Type B pancreatic cell (in vitro differentiated cells): Measurements from ENCODE around the gene CLCN6. TPM values are rescaled to one million over a fixed set of nuclear protein-coding genes. Genes with fewer than 3 reads are reported as not detected.

Source experiments
- DNase-seq: peaks from one replicate; pipeline ENCODE4 v3.0.0; 2021; ENCODE audit warnings: mixed read lengths; ENCODE audit not compliant: unreplicated experiment; ENCODE audit errors: extremely low spot score
- H3K27ac Mint-ChIP-seq: 2 replicates; pipeline ENCODE4 v1.8.0; 2021; ENCODE audit warnings: mild to moderate bottlenecking, mixed read lengths
- H3K27me3 Mint-ChIP-seq: 2 replicates; pipeline ENCODE4 v1.8.0; 2021; ENCODE audit warnings: mixed read lengths
- H3K36me3 Mint-ChIP-seq: 2 replicates; pipeline ENCODE4 v1.8.0; 2021; ENCODE audit warnings: mixed read lengths
- H3K4me1 Mint-ChIP-seq: one replicate; pipeline ENCODE4 v1.8.0; 2021; ENCODE audit warnings: mixed read lengths; ENCODE audit not compliant: unreplicated experiment
- H3K4me3 Mint-ChIP-seq: 2 replicates; pipeline ENCODE4 v1.8.0; 2021; ENCODE audit warnings: mild to moderate bottlenecking, mixed read lengths
- H3K9me3 Mint-ChIP-seq: 2 replicates; pipeline ENCODE4 v1.8.0; 2021; ENCODE audit warnings: mixed read lengths
- total RNA-seq: library from RNA; stranded (reverse); gene quantifications from 2 replicates; pipeline ENCODE4 v1.2.1, GENCODE V29; 2021; ENCODE audit warnings: low replicate concordance
- TF ChIP-seq, protein P1 (sequence below): fragments of 200-600 bp; sonication (generic); conservative IDR thresholded peaks from 2 replicates; pipeline ENCODE4 v1.5.0; 2021; ENCODE audit warnings: antibody characterized with exemption, mild to moderate bottlenecking

CLCN6 gene
- total RNA-seq, 1 donor from 2014 or later = 31.1 TPM

DNA sequence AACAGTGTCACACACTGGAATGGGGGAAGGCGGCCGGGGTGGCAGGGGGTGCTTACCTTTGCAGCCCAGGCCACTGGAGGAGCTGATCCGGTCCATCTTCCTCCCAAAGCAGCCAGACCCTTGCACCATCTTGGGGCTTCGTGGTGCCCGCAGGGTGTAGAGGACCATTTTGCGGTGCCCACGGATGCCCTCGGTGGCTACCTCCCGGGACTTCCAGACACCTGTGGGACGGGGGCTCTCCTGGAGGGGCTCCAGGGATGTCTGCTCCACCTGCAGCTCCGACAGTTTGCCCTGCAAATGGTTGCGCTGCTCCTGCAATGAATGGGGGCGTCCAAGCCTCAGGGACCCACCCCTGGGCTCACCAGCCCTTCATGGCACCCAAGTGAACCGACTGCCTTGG lies 52.2 kb downstream of the CLCN6 start:
- H3K4me3 Mint-ChIP-seq = no peak overlapping the region
- no peaks in the 10 kb centered on the region for H3K4me1 Mint-ChIP-seq
- peaks cover 79% of the 10 kb centered on the region for H3K27me3 Mint-ChIP-seq
- H3K27ac Mint-ChIP-seq = no peak overlapping the region
- no peaks in the 10 kb centered on the region for H3K36me3 Mint-ChIP-seq
- no peak for DNase-seq
- no peaks in the 10 kb centered on the region for H3K9me3 Mint-ChIP-seq
- TF ChIP-seq, protein P1, sequence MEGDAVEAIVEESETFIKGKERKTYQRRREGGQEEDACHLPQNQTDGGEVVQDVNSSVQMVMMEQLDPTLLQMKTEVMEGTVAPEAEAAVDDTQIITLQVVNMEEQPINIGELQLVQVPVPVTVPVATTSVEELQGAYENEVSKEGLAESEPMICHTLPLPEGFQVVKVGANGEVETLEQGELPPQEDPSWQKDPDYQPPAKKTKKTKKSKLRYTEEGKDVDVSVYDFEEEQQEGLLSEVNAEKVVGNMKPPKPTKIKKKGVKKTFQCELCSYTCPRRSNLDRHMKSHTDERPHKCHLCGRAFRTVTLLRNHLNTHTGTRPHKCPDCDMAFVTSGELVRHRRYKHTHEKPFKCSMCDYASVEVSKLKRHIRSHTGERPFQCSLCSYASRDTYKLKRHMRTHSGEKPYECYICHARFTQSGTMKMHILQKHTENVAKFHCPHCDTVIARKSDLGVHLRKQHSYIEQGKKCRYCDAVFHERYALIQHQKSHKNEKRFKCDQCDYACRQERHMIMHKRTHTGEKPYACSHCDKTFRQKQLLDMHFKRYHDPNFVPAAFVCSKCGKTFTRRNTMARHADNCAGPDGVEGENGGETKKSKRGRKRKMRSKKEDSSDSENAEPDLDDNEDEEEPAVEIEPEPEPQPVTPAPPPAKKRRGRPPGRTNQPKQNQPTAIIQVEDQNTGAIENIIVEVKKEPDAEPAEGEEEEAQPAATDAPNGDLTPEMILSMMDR = no peak

DNA sequence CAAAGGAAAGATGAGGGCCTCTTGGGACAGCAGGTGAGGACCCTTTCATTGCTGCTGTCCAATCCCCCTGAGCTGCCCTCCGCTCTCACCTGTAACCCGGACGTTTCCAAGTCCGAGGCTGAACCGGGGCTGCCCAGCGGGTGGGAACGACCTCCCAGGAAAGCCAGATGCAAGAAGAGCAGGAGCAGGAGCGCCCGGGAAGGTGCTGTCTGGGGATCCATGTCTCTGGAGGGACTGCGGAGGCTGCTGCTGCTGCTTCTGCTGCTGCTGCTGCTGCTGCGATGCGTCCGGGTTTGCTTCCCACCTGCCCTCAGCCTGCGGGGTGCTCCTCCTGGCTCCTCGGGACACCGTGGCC lies 52.6 kb downstream of the CLCN6 start, which contains the start of gene NPPB:
NPPB (minus strand) TSS at position 333 of the 355 bp plus-strand sequence; CDS start at position 221, 112 bp downstream.
- H3K27ac Mint-ChIP-seq = no peak within 1 kb of the TSS
- H3K4me3 Mint-ChIP-seq = peak within 1 kb of the TSS; percentile 20
- no peaks in the 10 kb centered on the region for H3K4me1 Mint-ChIP-seq
- H3K9me3 Mint-ChIP-seq = no peaks in the 10 kb centered on the region
- DNase-seq = no peak
- no peaks in the 10 kb centered on the region for H3K36me3 Mint-ChIP-seq
- TF ChIP-seq, protein P1 = no peak
- peaks cover 79% of the 10 kb centered on the region for H3K27me3 Mint-ChIP-seq

DNA sequence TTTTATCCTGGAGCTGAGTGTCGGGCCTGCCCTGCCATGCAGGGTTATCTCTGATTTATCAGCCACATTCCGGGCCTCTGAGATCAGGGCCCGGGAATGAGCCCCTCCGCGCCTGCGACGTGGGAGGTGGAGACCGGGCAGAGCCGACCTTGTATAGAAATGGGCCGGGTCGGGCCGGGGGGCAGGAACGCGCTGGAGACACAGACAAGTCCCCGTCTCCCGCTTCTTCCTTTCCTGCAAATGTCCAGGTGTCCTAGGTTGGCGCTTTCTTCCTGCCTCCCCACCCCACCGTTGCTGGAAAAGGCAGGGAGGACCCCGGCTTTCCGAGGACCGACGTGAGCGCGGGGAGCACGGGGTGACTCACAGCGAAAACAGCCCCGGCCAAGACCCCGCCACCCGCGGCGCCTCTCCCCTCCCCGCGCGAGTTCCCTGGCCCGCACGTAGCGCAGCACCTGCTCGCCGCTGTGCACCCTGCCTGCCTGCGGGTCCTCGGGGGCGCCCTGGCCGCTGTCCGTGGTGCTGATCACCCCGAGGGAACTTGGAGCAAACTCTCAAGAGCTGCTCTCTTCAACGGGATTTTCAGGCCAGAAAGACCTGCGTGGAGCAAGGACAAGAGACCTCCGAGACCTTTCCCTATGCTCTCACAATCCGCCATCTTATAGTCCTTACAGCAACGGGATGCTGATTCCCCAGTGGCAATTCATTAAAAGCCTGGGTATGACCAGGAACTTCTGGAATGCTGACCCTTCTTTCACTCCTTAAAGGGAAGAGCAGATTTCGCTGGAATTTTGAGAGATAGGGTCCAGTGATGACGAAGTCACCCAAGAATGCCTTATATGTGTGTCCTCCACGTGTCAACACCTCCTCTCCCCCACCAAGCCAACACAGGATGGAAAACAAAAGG lies 53.2 kb downstream of the CLCN6 start:
- peaks cover 76% of the 10 kb centered on the region for H3K27me3 Mint-ChIP-seq
- TF ChIP-seq, protein P1 = peak; percentile 63
- no peaks in the 10 kb centered on the region for H3K9me3 Mint-ChIP-seq
- H3K4me1 Mint-ChIP-seq = no peaks in the 10 kb centered on the region
- peak overlapping the region; percentile 20 for H3K4me3 Mint-ChIP-seq
- no peaks in the 10 kb centered on the region for H3K36me3 Mint-ChIP-seq
- H3K27ac Mint-ChIP-seq = no peak overlapping the region
- peak; percentile 88 for DNase-seq

DNA sequence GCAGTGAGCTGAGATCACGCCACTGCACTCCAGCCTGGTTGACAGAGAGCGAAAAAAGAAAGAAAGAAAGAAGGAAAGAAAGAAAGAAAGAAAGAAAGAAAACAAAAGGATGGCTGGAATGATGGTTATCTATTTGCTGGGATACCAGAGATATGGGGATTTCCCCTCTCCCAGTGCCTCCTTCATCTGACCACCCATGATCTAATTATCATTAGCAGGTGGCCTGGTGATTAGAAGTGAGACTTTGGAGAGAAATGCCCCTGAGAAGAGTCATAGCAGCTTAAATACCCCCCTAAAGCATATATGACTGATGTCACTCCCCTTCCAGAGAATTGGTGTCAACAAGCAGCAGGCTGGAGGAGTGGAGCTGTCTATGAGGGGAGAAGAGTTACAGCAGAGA lies 54.1 kb downstream of the CLCN6 start:
- Mint-ChIP-seq H3K4me1 (no peaks in the 10 kb centered on the region), H3K4me3 (no peak overlapping the region), H3K27me3 (peaks cover 74% of the 10 kb centered on the region), H3K9me3 (no peaks in the 10 kb centered on the region), H3K36me3 (no peaks in the 10 kb centered on the region), H3K27ac (no peak overlapping the region)
- no peak for DNase-seq
- TF ChIP-seq, protein P1 = no peak

DNA sequence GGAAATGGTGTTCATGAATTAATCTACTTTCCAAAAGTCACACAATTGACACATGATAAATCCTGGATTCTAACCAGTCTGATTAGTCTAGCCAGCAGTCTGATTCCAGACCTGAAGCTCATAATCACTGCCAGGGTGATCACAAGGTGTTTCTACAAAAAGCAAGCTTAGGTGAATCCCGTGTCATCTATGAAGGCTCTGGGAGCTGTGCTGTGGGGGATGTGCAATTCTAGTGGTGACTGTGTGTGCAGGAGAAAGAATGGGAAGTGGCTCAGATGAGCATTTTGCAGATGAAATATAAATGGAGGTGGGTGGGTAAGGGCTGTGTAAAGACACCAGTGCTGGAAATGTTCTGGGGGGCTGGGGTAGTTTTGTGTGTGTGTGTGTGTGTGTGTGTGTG lies 54.6 kb downstream of the CLCN6 start:
- H3K27me3 Mint-ChIP-seq = peaks cover 76% of the 10 kb centered on the region
- H3K9me3 Mint-ChIP-seq = no peaks in the 10 kb centered on the region
- TF ChIP-seq, protein P1 = no peak
- H3K4me1 Mint-ChIP-seq = no peaks in the 10 kb centered on the region
- no peaks in the 10 kb centered on the region for H3K36me3 Mint-ChIP-seq
- H3K4me3 Mint-ChIP-seq = no peak overlapping the region
- no peak overlapping the region for H3K27ac Mint-ChIP-seq
- no peak for DNase-seq
